B cell (primary cell): ENCODE results near the gene GLI1. TPM values are rescaled to one million over a fixed set of nuclear protein-coding genes. Genes with fewer than 3 reads are reported as not detected.

Experiments used
- ATAC-seq: fragments of 200-7000 bp; cut with Tn5 transposase; one replicate; pipeline ENCODE4 v1.10.0; 2021; ENCODE audit warnings: low read depth, mild to moderate bottlenecking, moderate number of reproducible peaks, moderate library complexity
- CTCF ChIA-PET: fragments of 350-600 bp; sonication (Branson Sonifier 250); formaldehyde crosslinking; loops from one replicate; lab custom pipeline; 2021; ENCODE audit warnings: antibody characterized with exemption, inconsistent platforms; lab: Charles Lee
- POLR2A ChIA-PET: fragments of 350-600 bp; sonication (Branson Sonifier 250); formaldehyde crosslinking; loops from one replicate; lab custom pipeline; 2021; ENCODE audit warnings: antibody characterized with exemption; lab: Charles Lee
- DNase-seq: peaks from one replicate; pipeline ENCODE4 v3.0.0; 2013
- H2AFZ ChIP-seq: 2 replicates; pipeline ENCODE4 v1.6.1; 2012; ENCODE audit warnings: mild to moderate bottlenecking, low read depth, low read length; ENCODE audit not compliant: insufficient read depth, poor library complexity, severe bottlenecking
- H3K27ac ChIP-seq, 2 donors: 1 replicate in 1 of 2; 2 replicates in 1 of 2; pipeline ENCODE4 v1.5.1; 2012 to 2013; ENCODE audit warnings: low read length in 2 of 2, mild to moderate bottlenecking in 2 of 2, moderate library complexity in 1 of 2
- H3K27me3 ChIP-seq, 4 experiments: fragments of 200-600 bp in 1 of 4; sonication (generic) in 1 of 4; replicated peaks in 1 of 4; 1 replicate in 2 of 4; 2 replicates in 2 of 4; pipeline versions ENCODE4 v1.6.1 to v1.7.0; 2013 to 2016; ENCODE audit warnings: low read length in 3 of 4, mild to moderate bottlenecking in 2 of 4, mixed read lengths in 1 of 4, moderate library complexity in 1 of 4; ENCODE audit not compliant: insufficient read depth in 4 of 4, control insufficient read depth in 3 of 4; ENCODE audit errors: control extremely low read depth in 1 of 4
- H3K36me3 ChIP-seq, 2 experiments: replicated peaks in 1 of 2; 1 replicate in 1 of 2; 2 replicates in 1 of 2; pipeline versions ENCODE4 v1.6.1 to v1.7.1; 2013; ENCODE audit warnings: low read length in 1 of 2; ENCODE audit not compliant: insufficient read depth in 2 of 2, control insufficient read depth in 1 of 2; ENCODE audit errors: control extremely low read depth in 1 of 2, extremely low read depth in 1 of 2
- H3K4me1 ChIP-seq, 2 donors: fragments of 200-600 bp in 1 of 2; sonication (generic) in 1 of 2; 1 replicate in 1 of 2; 2 replicates in 1 of 2; pipeline versions ENCODE4 v1.5.1 to v1.6.1; 2013 to 2017; ENCODE audit warnings: low read length in 2 of 2; ENCODE audit not compliant: control insufficient read depth in 2 of 2, insufficient read depth in 2 of 2
- H3K4me2 ChIP-seq: replicated peaks from 2 replicates; pipeline ENCODE3; 2012; ENCODE audit warnings: mild to moderate bottlenecking, low read depth, low read length; ENCODE audit not compliant: poor library complexity, severe bottlenecking
- H3K4me3 ChIP-seq, 5 experiments: fragments of 200-600 bp in 1 of 5; sonication (generic) in 1 of 5; 1 replicate in 3 of 5; 2 replicates in 2 of 5; pipeline versions ENCODE4 v1.5.1 to v1.7.0; 2011 to 2016; ENCODE audit warnings: low read length in 4 of 5, mild to moderate bottlenecking in 4 of 5, low read depth in 2 of 5, control low read depth in 1 of 5, moderate library complexity in 1 of 5; ENCODE audit not compliant: insufficient read depth in 1 of 5; ENCODE audit errors: control extremely low read depth in 1 of 5, extremely low read depth in 1 of 5
- H3K79me2 ChIP-seq: fragments of 200-600 bp; sonication (generic); one replicate; pipeline ENCODE4 v1.6.0; 2016; ENCODE audit warnings: low read length; ENCODE audit not compliant: control insufficient read depth, insufficient read depth
- H3K9ac ChIP-seq: fragments of 200-600 bp; sonication (generic); 2 replicates; pipeline ENCODE4 v1.6.1; 2017; ENCODE audit warnings: mild to moderate bottlenecking, low read length, moderate library complexity
- H3K9me3 ChIP-seq, 3 donors: one replicate each; pipeline versions ENCODE4 v1.6.1 to v1.7.1; 2013; ENCODE audit warnings: low read length in 2 of 3; ENCODE audit not compliant: control insufficient read depth in 2 of 3, insufficient read depth in 1 of 3; ENCODE audit errors: control extremely low read depth in 1 of 3
- H4K20me1 ChIP-seq: 2 replicates; pipeline ENCODE4 v1.6.0; 2012; ENCODE audit warnings: mild to moderate bottlenecking, low read length; ENCODE audit not compliant: insufficient read depth, control insufficient read depth, poor library complexity, severe bottlenecking
- H3K27ac Mint-ChIP-seq: one replicate; pipeline ENCODE4 v1.8.0; 2021; ENCODE audit warnings: mixed read lengths
- H3K27me3 Mint-ChIP-seq: one replicate; pipeline ENCODE4 v1.8.0; 2021; ENCODE audit warnings: mixed read lengths
- H3K4me1 Mint-ChIP-seq: one replicate; pipeline ENCODE4 v1.8.0; 2021; ENCODE audit warnings: mixed read lengths
- H3K4me3 Mint-ChIP-seq: one replicate; pipeline ENCODE4 v1.8.0; 2021; ENCODE audit warnings: mixed read lengths
- H3K9me3 Mint-ChIP-seq: one replicate; pipeline ENCODE4 v1.8.0; 2022; ENCODE audit warnings: mixed read lengths; ENCODE audit not compliant: insufficient read depth
- CTCF ChIP-seq: fragments of 200-600 bp; IDR thresholded peaks from one replicate; pipeline ENCODE4 v1.8.0; 2022; ENCODE audit warnings: antibody characterized with exemption, mild to moderate bottlenecking
- EZH2 ChIP-seq: IDR thresholded peaks from 2 replicates; pipeline ENCODE4 v1.6.1; 2012; ENCODE audit warnings: borderline replicate concordance, low read depth, mild to moderate bottlenecking, moderate library complexity, low read length; ENCODE audit not compliant: insufficient read depth, poor library complexity, severe bottlenecking
- whole genome bisulfite sequencing: methylation state at CpG from one replicate; pipeline ENCODE4 v1.1.5; 2013; ENCODE audit warnings: missing lambda C conversion rate; ENCODE audit not compliant: insufficient coverage; 5-methylcytosine and 5-hydroxymethylcytosine counted together
- intact Hi-C: fragments of 100-400 bp; cut with micrococcal nuclease; formaldehyde crosslinking; loops from one replicate; pipeline ENCODE4 v1.10.0; 2022
- polyA plus RNA-seq: library from polyadenylated mRNA; depleted of rRNA; stranded (reverse); fragments of >200 nt; gene quantifications from 2 replicates; pipeline ENCODE4 v1.2.3, GENCODE V29; 2012
- total RNA-seq, 2 donors: library from RNA; stranded (reverse); fragments of 120-200 nt in 1 of 2; gene quantifications; 1 replicate in 1 of 2; 2 replicates in 1 of 2; pipeline versions ENCODE4 v1.2.3 to v1.2.4, GENCODE V29; 2013 to 2022

The GLI1 gene
- total and polyA plus RNA-seq, 2 donors (not counting 1 experiment from before 2014, with no cell fraction given), result 4.1 to 5.4 TPM

GRCh38 chr12:57470286-57470969 lies 10.8 kb downstream of the GLI1 start:
- Histone ChIP-seq H3K4me3 (no peak overlapping the region), H2AFZ (no peak overlapping the region), H3K36me3 (peaks cover 2 to 65% of the 10 kb centered on the region in 2 experiments), H3K27ac (peak overlapping the region in 1 of 2 donors; percentile 52), H3K4me1 (peaks cover 18 to 26% of the 10 kb centered on the region in 2 donors), H3K9ac (no peak overlapping the region), H3K79me2 (peaks cover 26% of the 10 kb centered on the region), H3K4me2 (no peak overlapping the region), H3K27me3 (no peaks in the 10 kb centered on the region), H3K9me3 (no peaks in the 10 kb centered on the region), H4K20me1 (peaks cover 23% of the 10 kb centered on the region)
- Mint-ChIP-seq H3K27me3 (no peaks in the 10 kb centered on the region), H3K4me3 (no peak overlapping the region), H3K9me3 (no peaks in the 10 kb centered on the region), H3K27ac (peak overlapping the region; percentile 46), H3K4me1 (peaks cover 27% of the 10 kb centered on the region)
- ChIA-PET POLR2A (interaction anchor here (0.7 kb wide), 1 partner anchor 56 kb away, joined by 3 read pairs; no protein-coding TSS in a partner anchor), CTCF (no interaction called here)
- no peak for ATAC-seq
- intact Hi-C loops, result no loop called here
- DNase-seq, result no peak
- 99% methylated on average over 14 of the region's 14 CpGs for WGBS
- no peak for TF ChIP-seq EZH2

GRCh38 chr12:57470970-57471656 lies 11.5 kb downstream of the GLI1 start:
- Mint-ChIP-seq H3K4me3 (no peak overlapping the region), H3K27ac (peak overlapping the region; percentile 46), H3K27me3 (no peaks in the 10 kb centered on the region), H3K9me3 (no peaks in the 10 kb centered on the region), H3K4me1 (peaks cover 32% of the 10 kb centered on the region)
- peaks cover 25 to 33% of the 10 kb centered on the region in 2 donors for H3K4me1 ChIP-seq
- no peak overlapping the region for H2AFZ ChIP-seq
- TF ChIP-seq CTCF (no peak), EZH2 (no peak)
- peaks cover 2 to 65% of the 10 kb centered on the region in 2 experiments for H3K36me3 ChIP-seq
- no peak overlapping the region for H3K9ac ChIP-seq
- peaks cover 23% of the 10 kb centered on the region for H4K20me1 ChIP-seq
- H3K27me3 ChIP-seq, result no peaks in the 10 kb centered on the region
- H3K79me2 ChIP-seq, result peaks cover 33% of the 10 kb centered on the region
- no peak overlapping the region for H3K4me2 ChIP-seq
- intact Hi-C loops, result no loop called here
- no peak for DNase-seq
- ChIA-PET CTCF (interaction anchor here (10.4 kb wide), 1 partner anchor 10 kb away, joined by 166 read pairs; the partner anchor contains the start of gene GLI1), POLR2A (no interaction called here)
- ATAC-seq, result no peak
- peak overlapping the region in 1 of 2 donors; percentile 52 for H3K27ac ChIP-seq
- no peak overlapping the region for H3K4me3 ChIP-seq
- H3K9me3 ChIP-seq, result no peaks in the 10 kb centered on the region
- 100% methylated on average over 2 of the region's 4 CpGs for WGBS
